Loucy (cell line): Measurements from ENCODE around the gene KIAA1549.

Source experiments
- CTCF ChIP-seq: fragments of 200-600 bp; sonication (generic); conservative IDR thresholded peaks from 2 replicates; pipeline ENCODE4 v1.5.1; 2014; ENCODE audit warnings: mild to moderate bottlenecking, antibody characterized with exemption, low read length
- EZH2phosphoT487 ChIP-seq: fragments of 200-600 bp; IDR thresholded peaks from 2 replicates; pipeline ENCODE4 v1.6.1; 2018; ENCODE audit warnings: antibody characterized with exemption, mild to moderate bottlenecking, moderate library complexity, borderline replicate concordance

GRCh38 chr7:138917771-138918170, 63.4 kb downstream of the KIAA1549 start:
- TF ChIP-seq CTCF: no peak
- no peak for TF ChIP-seq EZH2phosphoT487
